Activated CD8-positive, alpha-beta memory T cell treated with anti-CD3 and anti-CD28 coated beads for 4 hours (primary cell): ENCODE results near the gene DNAJC7.

Experiments used
- DNase-seq, 2 donors: peaks; one replicate each; pipeline ENCODE4 v3.0.0-alpha.2; 2020; ENCODE audit warnings: low read depth in 2 of 2

DNAJC7 gene, protein sequence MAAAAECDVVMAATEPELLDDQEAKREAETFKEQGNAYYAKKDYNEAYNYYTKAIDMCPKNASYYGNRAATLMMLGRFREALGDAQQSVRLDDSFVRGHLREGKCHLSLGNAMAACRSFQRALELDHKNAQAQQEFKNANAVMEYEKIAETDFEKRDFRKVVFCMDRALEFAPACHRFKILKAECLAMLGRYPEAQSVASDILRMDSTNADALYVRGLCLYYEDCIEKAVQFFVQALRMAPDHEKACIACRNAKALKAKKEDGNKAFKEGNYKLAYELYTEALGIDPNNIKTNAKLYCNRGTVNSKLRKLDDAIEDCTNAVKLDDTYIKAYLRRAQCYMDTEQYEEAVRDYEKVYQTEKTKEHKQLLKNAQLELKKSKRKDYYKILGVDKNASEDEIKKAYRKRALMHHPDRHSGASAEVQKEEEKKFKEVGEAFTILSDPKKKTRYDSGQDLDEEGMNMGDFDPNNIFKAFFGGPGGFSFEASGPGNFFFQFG

DNA sequence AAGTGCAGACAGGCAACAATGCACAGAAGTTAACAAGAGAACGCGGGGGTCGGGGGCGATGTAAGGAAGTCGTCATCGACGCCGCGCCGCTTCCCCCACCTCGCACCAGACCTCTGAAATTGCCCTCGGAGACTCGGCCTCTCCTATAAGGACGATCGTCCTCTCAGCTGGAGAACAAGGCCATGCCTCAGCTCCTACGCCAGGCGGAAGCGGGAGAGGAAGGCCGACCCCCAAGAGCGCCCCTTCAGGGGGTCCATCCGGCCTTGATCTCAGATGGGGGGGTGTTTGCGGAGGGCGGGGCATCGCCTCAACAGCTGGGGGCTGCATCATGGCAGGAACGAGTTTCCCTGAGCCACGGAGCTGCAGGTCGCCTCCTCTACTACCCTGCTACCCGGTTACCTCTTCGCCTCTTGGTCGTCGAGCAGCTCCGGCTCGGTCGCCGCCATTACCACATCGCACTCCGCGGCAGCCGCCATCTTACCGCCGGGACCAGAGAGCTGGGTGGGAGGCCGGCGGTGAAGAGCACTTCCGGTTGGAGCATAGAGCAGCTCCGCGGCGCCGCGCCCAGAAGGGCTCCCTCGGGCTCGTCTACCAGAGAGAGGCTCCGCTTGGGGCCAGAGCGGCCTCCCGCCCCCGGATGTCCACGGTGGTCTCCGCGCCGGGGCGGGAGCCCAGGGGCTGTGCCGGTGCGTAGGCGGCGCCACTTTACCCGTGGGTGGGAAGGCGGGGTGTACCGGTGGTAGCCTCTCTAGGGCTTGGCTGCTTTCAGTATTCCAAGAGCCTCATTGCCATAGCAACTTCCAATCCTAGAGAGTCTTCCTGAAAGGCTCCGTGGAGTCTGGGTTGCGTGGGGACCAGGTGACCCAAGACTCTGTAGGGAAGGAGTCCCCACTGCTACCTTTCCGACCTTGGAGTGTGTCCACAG, at the start of gene DNAJC7:
DNAJC7 (minus strand) TSS at position 499 of the 925 bp plus-strand sequence; CDS start at position 476, 23 bp downstream.
- DNase-seq: peak; percentile 78 to 82

DNA sequence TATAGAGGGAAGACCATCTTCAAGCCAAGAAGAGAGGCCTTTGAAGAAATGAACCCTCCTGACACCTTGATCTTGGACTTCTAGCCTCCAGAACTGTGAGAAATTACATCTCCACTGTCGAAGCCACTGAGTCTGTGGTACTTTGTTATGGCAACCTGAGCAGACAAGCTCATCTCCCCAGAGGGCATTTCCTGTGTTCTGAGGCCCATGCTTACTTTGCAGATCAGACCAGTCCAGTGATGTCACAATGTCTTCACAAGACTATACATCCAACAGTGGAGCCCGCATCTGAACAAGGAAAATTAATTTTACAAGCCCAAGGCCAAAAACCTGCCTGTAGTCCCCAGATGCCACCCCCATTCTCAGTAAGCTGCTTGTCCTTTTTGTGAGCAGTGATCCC, 48.0 kb upstream of the DNAJC7 start:
- DNase-seq: no peak

DNA sequence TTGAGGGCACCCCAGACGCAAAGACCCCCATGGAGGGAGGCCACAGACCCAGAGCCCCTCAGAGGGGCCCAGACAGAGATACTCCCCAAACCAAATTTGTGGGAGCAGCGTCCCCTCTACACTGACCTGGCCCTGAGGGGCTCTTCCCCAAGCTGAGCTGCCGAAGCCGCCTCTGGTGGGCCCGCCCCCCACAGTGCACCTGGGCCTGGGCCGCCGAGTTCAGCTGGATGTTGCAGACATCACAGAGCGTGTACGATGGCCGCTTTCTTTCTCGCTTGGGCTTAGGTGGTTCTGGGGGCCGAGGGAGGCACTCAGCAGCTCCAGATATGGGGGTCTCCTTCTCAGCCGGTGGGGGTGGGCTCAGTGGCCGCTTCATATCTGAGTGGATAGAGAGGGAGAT, 45.4 kb upstream of the DNAJC7 start:
- DNase-seq: no peak

DNA sequence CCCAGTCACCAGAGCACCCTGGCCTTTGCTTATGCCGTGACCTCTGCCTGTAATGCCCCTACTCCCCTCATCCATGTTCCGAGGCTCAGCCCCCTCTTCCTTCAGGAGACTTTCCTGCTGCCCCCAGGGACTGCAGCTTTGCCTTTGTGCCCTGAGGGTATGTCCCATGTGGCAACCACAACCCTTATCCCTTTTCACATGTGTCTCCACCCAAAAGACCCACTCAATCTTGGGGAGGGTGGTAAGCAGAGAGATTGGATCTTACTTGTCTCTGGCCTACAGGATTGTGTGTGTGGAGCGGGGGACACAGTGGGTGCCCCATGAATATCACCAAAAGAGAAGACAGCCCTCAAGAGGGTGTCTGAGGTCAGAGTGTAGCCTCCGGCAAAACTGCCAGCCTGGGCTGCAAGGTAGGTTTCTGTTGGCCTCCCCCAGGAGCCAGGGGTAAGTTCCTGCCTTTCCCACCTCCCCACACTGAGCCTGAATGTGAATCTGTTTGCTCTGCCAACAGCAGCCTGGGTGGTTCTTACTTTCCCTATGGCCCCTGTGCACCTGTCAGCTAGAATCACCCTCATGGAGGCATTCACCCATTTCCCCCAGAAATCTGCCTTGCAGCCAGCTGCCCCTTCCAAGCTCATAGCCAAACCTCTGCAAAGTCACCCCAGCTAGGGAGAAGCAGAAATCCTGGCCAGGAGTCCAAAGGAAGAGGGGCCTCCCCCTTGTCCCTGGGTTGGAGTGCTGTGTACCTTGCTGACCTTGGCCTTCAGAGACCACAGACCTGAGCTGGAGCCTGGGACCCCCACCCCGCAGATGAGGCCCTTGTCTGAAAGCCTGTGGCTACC, 44.6 kb upstream of the DNAJC7 start:
- DNase-seq: no peak

DNA sequence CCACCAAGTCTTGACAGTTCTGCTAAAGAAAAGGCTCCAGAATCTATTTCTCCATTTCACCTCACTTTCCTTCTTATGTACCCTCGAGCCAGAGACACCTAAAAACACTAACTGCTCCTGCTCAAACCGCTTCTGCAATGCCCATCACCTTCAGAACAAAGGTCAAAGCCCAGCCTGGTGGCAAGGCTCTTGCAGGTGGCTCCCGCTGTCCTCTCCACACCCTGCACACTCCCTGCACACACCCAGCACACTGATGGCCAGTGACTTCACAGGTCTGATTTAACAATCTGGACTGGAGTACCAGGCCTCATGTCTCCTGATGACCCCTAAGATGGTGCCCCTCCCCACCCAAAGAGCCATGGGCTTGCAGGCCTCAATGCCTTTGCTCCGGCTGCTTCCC, 43.0 kb upstream of the DNAJC7 start:
- DNase-seq: no peak

DNA sequence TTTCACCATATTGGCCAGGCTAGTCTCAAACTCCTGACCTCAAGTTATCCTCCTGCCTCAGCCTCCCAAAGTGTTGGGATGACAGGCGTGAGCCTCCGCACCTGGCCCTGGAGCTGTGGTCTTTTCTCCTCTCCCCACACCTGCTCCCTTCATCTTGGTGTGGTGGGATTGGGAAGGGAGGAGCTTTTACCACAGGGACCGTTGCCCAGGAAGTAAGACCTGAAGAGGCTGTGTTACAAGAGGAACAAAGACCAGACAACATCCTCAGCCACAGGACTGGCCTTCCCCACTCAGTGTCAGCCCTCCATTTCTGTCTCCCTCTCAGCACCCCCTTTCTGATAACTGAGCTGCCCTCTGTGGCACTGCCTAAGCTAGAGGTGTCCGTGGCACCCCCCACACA, 42.6 kb upstream of the DNAJC7 start:
- DNase-seq: no peak

DNA sequence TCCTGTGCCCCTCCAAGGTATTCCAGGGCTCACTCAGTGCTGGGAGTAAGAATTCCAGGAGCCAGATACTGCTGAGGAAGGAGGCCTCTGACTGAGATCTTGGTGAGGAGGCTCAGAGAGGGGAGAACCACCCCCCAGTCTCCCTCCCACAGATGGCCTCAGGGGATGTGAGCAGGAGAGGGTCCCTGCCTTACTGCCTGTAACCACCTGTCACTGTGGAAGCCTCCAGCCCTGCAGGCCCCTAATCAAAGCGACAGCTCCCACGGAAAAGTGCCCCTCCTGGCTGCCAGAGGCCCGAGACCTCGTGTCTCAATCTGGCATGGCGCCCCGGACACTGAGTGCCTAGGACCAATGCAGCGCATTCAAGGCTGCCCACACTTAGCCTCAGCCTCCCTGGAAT, 40.8 kb upstream of the DNAJC7 start:
- DNase-seq: no peak

DNA sequence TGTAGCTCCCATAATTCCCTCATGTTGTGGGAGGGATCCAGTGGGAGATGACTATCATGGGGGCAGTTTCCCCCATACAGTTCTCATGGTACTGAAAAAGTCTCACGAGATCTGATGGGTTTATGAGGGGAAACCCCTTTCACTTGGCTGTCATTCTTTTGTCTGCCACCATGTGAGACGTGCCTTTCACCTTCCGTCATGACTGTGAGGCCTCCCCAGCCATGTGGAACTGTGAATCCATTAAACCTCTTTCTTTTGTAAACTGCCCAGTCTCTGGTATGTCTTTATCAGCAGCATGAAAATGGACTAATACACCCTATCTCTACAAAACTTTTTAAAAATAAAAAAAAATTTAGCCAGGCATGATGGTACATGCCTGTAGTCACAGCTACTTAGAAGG, 39.4 kb upstream of the DNAJC7 start:
- DNase-seq: no peak

DNA sequence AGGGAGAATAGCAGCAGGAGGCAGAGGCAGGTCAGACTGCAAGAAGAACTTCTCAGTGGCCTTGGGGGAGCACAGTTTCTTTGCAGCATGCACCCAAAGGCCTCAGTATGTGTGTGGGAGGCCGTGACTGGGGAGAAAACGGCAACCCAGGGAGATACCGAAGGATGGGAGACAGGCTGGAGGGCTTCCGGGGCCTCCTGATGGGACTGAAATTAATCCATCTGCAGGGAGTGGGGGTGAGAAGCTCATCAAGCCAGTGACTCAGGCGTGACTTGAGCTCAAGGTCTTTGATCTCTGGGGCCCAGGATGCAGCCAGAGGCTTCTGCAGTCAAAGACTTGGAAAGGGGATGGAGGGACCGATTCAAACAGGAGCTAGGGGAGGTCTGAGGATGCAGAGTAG, 38.3 kb upstream of the DNAJC7 start:
- no peak for DNase-seq

DNA sequence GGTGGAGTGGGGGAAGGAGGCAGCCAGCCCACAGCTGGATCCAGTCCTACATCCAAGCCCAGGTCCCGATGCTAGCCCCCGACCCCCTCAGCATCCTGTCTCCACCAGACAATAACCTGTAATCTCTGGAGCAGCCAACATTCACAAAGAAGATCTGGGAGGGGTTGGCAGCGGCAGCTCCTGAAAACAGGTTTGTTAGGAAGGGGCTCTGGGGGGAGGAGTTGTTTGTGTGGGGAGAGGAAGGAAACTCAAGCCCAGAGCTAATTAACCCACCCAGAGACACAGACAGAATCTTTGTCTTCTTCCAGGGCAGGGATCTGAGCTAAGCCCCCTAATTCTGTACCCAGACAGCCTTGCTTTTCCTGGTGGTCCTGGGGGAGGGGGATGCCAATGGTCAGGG, 37.8 kb upstream of the DNAJC7 start:
- DNase-seq: no peak

DNA sequence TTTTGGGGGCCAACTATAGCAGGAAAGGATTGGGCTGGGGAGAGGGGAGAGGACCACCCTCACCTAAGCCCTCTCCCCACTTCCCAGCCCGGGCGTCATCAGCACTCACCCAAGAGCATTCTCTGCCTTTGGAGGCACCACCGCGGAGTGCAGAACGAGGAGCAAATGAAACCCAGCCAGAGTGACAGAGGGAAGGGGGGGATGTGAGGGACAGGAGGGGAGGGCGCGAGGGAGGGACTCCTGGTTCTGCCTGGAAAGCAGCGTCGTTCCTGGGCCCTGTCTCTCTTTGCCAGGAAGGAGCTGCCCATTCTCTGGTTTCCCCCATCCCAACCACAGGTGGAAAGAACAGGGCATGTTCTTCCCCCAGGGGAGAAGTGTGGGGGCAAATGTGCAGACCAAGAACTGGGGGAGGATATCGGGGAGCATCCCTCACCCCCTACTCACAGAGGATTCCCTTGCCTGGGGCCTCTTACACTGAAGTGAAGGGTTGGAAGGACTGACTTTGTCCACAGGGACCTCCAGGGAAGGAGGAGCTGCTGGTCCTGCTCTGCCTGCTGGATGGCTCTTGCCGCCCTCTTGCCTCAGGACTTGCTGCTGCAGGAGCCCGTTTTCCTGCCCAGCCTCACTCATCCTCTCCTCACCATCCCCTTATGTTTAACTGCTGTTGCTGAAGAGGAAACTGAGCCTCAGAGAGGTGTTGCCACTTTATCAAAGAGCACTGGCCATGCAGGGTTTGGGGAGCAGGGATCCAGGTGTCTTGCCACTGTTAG, 36.7 kb upstream of the DNAJC7 start:
- DNase-seq: no peak

DNA sequence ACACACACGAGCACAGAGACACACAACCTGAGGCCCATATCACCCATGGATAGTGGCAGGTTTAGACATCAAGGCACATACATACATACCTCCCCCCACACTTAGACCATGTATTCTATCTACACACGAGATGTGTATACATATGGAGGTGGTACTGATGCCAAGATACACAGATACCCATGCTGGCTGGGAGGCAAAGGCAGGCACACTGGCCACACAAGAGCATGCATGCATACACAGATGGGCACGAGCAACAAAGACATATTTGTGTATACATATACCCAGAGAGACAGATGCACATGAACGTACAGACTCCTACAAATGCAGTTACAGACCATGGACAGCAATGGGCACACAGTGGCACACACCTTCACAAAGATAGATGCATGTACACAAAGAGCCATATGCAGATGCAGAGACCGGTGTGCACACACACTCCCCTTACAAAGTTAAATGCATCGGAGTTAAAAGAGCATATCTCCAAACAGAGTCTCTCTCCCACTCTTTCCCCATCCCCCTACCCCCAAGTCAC, 35.2 kb upstream of the DNAJC7 start:
- no peak for DNase-seq

DNA sequence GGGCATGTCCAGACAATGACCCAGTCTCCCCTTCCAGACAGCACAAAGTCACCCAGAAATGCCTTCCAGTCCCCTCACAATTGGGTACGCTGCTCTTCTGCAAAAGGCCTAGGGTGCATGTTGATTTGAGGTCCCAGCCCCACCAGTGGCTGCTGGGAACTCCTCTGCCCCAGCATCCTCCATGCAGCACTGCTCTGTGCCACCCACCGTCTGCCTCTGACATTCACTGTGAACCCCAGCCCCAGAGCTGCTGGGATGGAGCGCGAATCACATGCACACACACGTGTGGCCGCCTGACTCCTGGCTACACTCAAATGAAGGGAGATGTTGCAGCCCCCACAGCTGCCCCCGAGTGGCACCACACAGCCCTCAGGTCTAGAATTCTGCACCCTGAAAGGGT, 34.4 kb upstream of the DNAJC7 start:
- DNase-seq: no peak

DNA sequence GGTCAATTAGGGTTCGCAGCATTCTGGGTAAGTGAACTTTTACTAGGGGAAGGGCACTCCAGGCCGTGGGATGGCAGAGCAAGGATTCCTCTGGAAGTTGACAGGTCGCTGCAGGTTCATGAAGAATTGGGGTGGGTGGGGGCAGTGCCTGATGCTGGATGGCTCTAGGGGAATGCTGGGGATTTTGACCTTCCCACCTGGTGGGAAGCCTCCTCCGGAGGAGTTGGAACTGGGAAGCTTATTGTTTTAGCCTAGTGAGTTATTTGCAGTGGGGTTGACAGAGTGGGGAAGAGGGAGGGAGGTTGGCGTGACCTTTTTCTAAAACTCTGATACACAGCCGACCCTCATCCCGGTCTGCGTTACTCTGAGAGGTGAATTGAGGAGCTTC, 33.8 kb upstream of the DNAJC7 start:
- DNase-seq: no peak

DNA sequence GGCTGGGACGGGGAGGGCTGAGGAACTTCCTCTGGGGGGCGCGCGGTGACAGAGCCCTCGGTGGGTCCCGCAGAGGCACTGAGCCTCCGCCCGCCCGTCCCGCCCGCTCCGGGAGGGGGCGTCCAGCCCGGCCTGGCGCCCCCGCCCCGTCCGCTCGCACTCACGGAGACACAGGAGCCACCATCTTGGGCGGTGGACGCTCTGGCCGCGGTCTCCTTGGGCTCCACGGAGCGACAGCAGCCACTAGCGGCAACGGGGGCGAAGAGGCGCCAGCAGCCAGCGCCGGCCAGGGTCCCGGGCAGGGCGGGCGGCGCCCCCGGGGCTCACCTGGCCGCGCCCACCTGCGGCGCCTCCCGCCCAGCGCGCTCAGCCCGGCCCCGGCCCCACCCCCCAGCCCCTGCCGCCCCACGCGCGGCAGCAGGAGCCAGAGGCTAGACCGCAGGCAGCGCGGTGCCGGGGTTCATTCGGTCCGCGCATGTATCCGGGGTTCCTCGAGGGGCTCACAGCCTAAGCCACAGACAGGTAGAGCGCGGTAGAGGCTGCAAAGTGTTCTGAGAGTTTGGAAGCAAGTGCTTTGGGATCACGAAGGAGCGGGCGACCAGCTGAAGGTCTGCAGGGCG, 33.3 kb upstream of the DNAJC7 start, which contains the start of gene C17orf113:
C17orf113 (minus strand) TSS at position 209 of the 620 bp plus-strand sequence. CDS start 7,225 bp downstream, outside the sequence.
- peak; percentile 5 to 14 for DNase-seq

DNA sequence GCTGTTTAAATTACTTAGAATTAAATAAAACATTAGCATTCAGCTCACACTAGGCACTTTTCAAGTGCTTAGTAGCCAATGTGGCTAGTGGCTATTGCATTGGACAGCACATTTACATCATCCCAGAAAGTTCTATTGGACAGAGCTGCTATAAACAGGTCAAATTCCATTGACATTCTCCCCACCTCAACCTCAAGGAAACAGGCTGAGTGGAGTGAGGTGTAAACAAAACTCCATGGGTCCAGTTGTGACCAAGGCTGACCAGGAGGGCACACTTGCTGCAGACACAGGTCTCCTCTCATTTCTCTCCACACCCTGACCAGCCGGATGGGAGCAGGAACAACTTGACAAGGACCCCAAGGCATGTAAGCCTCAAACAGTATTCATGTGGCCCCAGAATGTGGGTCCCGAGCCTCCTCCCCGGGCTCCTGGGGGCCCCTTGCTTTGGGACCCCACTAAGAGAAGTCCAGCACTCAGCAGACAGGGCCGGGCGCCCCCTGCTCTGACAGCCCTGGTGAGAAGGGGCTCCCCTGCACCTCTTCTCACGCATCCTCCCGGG, 32.7 kb upstream of the DNAJC7 start:
- DNase-seq: no peak

DNA sequence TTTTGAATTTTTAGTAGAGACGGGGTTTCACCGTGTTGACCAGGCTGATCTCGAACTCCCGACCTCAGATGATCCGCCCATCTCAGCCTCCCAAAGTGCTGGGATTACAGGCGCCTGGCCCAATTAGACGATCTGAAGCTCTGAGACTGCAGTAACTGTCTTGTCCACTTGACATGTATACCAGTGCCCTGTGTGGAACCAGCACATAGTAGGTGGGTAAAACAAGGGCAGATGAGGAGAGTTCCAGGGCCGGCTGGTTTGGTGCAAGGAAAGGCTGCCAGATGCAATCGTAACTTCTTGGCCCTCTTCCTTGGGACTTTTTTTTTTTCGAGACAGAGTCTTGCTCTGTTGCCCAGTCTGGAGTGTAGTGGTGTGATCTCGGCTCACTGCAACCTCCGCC, 30.1 kb upstream of the DNAJC7 start:
- no peak for DNase-seq

DNA sequence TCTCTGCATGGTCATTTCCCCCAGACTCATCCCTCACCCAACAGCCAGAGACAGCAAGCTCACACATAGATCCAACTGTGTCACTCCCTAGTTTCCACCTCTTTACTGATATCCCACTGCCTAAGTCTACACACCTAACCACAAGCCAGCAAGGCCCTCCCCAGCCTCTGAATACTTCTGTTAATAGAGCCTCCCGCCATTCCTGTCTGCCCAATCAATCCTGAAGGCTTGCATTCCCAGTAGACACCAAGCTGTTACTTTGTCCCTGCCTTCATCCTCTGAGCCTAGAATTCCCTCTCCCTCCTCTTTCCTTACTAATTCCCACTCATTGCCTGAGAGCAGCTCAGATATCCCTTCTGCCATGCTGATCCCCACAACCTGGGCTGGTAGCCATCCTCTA, 28.5 kb upstream of the DNAJC7 start:
- no peak for DNase-seq

DNA sequence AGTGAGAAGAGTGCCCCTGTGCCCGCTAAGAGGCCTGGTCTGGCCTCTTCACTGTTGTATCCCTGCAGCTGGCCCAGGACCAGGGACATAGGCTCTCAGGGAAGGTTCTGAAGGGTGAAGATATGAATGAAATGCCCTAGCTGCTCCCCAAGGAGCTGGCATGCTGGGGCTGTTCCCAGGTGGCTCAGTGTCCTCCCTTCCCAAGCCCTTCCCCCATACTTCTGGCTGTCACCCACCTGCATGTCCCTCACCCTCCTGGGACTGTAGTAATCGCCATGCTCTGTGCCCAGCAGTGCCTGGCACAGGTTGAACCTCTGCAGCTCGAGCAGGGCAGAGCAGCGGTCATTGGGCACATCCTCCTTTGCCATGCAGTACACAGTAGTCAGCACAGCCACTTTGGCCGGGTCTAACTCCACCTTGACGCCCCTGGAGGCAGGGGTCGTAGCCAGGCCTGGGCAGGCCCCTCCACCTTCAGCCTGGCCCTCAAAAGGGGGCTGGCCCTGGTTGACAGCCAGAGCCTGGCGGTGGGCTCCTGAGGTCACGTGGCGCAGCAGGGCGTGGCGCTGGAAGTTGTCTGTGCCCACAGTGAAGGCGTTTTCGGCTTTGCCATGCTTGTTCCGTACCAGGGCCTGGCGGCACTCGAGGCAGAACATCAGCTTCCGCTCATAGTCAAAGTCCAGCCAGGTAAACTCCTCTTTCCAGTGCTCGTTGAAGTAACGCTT, 25.5 kb upstream of the DNAJC7 start:
- no peak for DNase-seq
